Stimulated activated CD4-positive, alpha-beta T cell treated with anti-CD3 and anti-CD28 coated beads, Interleukin-1b, Interleukin-23, amount 100 ng/mL, for 48 hours (primary cell): ENCODE data around the gene ZNF28.
"Not testable (repeated sequence)": the region's sequence is repeated elsewhere in the genome, so short reads cannot be mapped to it uniquely, and the experiment has no call there.

Experiments used
- DNase-seq: peaks from one replicate; pipeline ENCODE4 v3.0.0-alpha.2; 2020

ZNF28 gene

GRCh38 chr19:52756447-52756846, 65.0 kb downstream of the ZNF28 start:
- not testable (repeated sequence) for DNase-seq

- no peak for DNase-seq
These were observed 71.7 kb downstream of the ZNF28 start for GRCh38 chr19:52749780-52750179.

- DNase-seq, result no peak
These were observed 73.0 kb downstream of the ZNF28 start for GRCh38 chr19:52748336-52748950.
